GM12878 (cell line): Measurements from ENCODE around the gene SRPRB.

Source experiments
- EZH2 ChIP-seq: IDR thresholded peaks from 2 replicates; pipeline ENCODE4 v1.6.1; 2012; ENCODE audit warnings: low read depth, mild to moderate bottlenecking, control low read depth, inconsistent platforms, low read length, borderline replicate concordance; ENCODE audit not compliant: control insufficient read depth
- NRF1 ChIP-seq: conservative IDR thresholded peaks from 2 replicates; pipeline ENCODE4 v1.6.1; 2011; ENCODE audit warnings: mild to moderate bottlenecking, low read depth, low read length, improper control_type of control experiment
- POLR2A ChIP-seq: IDR thresholded peaks from 2 replicates; pipeline ENCODE4 v1.6.1; 2011; ENCODE audit warnings: low read depth, mild to moderate bottlenecking, low read length
- RAD51 ChIP-seq: fragments of 450-650 bp; IDR thresholded peaks from 2 replicates; pipeline ENCODE4 v1.6.1; 2016; ENCODE audit warnings: moderate library complexity, mild to moderate bottlenecking, inconsistent platforms
- SIN3A ChIP-seq: IDR thresholded peaks from 2 replicates; pipeline ENCODE4 v1.6.1; 2012; ENCODE audit warnings: low read depth, low read length, improper control_type of control experiment
- SP1 ChIP-seq: IDR thresholded peaks from one replicate; pipeline ENCODE4 v1.6.1; 2011; ENCODE audit warnings: low read depth, low read length
- ZNF384 ChIP-seq: IDR thresholded peaks from 2 replicates; pipeline ENCODE4 v1.6.1; 2012; ENCODE audit warnings: low read depth, mild to moderate bottlenecking, low read length, improper control_type of control experiment, borderline replicate concordance
- TF ChIP-seq, protein P1 (sequence below), 3 experiments: IDR thresholded peaks in 2 of 3; conservative IDR thresholded peaks in 1 of 3; 2 replicates each; pipeline ENCODE4 v1.5.1; 2011; ENCODE audit warnings: low read depth in 3 of 3, low read length in 3 of 3, mild to moderate bottlenecking in 3 of 3, control low read depth in 2 of 3, moderate library complexity in 2 of 3, inconsistent platforms in 1 of 3, mixed read lengths in 1 of 3; ENCODE audit not compliant: control insufficient read depth in 2 of 3, insufficient read depth in 1 of 3; ENCODE audit errors: extremely low read depth in 1 of 3
- TF ChIP-seq, protein P2 (sequence below): fragments of 450-650 bp; IDR thresholded peaks from 2 replicates; pipeline ENCODE4 v1.6.1; 2017; ENCODE audit warnings: mild to moderate bottlenecking

DNA sequence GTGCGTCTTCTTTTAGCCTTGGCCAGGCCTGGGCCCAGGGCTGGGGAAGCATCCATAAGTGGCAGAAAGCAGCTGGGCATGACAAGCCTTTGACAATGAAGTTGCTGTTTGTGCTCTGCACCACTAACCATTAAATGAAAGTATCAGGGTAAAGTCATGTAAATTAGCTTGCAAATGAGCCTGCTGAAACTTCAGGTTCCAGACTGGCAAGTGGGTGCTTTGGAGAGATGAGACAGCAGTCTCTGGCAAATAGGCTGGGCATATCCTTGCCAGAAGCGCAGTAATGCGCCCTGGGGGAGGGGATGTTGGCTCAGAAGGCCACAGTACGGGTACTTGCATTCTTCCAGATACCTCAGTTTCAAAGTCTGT, 49.4 kb downstream of the SRPRB start:
- no peak for TF ChIP-seq NRF1
- no peak for TF ChIP-seq SP1
- no peak for TF ChIP-seq POLR2A
- TF ChIP-seq, protein P1, sequence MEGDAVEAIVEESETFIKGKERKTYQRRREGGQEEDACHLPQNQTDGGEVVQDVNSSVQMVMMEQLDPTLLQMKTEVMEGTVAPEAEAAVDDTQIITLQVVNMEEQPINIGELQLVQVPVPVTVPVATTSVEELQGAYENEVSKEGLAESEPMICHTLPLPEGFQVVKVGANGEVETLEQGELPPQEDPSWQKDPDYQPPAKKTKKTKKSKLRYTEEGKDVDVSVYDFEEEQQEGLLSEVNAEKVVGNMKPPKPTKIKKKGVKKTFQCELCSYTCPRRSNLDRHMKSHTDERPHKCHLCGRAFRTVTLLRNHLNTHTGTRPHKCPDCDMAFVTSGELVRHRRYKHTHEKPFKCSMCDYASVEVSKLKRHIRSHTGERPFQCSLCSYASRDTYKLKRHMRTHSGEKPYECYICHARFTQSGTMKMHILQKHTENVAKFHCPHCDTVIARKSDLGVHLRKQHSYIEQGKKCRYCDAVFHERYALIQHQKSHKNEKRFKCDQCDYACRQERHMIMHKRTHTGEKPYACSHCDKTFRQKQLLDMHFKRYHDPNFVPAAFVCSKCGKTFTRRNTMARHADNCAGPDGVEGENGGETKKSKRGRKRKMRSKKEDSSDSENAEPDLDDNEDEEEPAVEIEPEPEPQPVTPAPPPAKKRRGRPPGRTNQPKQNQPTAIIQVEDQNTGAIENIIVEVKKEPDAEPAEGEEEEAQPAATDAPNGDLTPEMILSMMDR (IDR thresholded peaks at IDR 0.05 in 2 of 3, conservative IDR thresholded peaks at IDR 0.05 in 1 of 3; ENCODE audit: control insufficient read depth in 2 of 3, extremely low read depth in 1 of 3, insufficient read depth in 1 of 3, low read depth in 3 of 3, low read length in 3 of 3): no peak
- no peak for TF ChIP-seq RAD51
- no peak for TF ChIP-seq ZNF384
- TF ChIP-seq SIN3A: no peak
- no peak for TF ChIP-seq EZH2
- TF ChIP-seq, protein P2, sequence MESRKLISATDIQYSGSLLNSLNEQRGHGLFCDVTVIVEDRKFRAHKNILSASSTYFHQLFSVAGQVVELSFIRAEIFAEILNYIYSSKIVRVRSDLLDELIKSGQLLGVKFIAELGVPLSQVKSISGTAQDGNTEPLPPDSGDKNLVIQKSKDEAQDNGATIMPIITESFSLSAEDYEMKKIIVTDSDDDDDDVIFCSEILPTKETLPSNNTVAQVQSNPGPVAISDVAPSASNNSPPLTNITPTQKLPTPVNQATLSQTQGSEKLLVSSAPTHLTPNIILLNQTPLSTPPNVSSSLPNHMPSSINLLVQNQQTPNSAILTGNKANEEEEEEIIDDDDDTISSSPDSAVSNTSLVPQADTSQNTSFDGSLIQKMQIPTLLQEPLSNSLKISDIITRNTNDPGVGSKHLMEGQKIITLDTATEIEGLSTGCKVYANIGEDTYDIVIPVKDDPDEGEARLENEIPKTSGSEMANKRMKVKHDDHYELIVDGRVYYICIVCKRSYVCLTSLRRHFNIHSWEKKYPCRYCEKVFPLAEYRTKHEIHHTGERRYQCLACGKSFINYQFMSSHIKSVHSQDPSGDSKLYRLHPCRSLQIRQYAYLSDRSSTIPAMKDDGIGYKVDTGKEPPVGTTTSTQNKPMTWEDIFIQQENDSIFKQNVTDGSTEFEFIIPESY: no peak
